ENCODE results near the gene TOGARAM2. TPM values are rescaled to one million over a fixed set of nuclear protein-coding genes. Genes with fewer than 3 reads are reported as not detected.

The TOGARAM2 gene
- total and polyA plus RNA-seq, 10 of the 15 experiments (the other 5 are each of a cell fraction or from before 2014, with no cell fraction given), result 0.01 to 0.06 (median 0.03) TPM; not detected in 7

GRCh38 chr2:29074411-29074810 is 93.3 kb downstream of the TOGARAM2 start, which contains the start of gene PCARE:
Gene PCARE (minus strand): TSS chr2:29074523. CDS start chr2:29074261, 262 bp downstream.
- CTCF ChIA-PET, result interaction anchor here (0.7 kb wide), 1 partner anchor 620 kb away, joined by 3 read pairs; no protein-coding TSS in a partner anchor
- WGBS (ENCODE audit: insufficient coverage, insufficient replicate concordance, low lambda C conversion rate, missing lambda C conversion rate), result 83% methylated on average over 8 of the region's 8 CpGs
- no peaks in the 10 kb centered on the region for H4K20me1 ChIP-seq (ENCODE audit: control insufficient read depth, insufficient read depth)
- ATAC-seq, result no peak
- H3K9ac ChIP-seq (ENCODE audit: control insufficient read depth, insufficient read depth, low read length), result no peak within 1 kb of the TSS
- no peak within 1 kb of the TSS for H3K4me3 ChIP-seq
- in situ Hi-C loops (cut with MboI) (no loop called here), intact Hi-C loops (cut with micrococcal nuclease; ENCODE audit: unreplicated experiment) (loop anchor here (5.0 kb wide), 1 partner anchor 38 kb away; no protein-coding TSS in a partner anchor)
- no peaks in the 10 kb centered on the region for H3K79me2 ChIP-seq (ENCODE audit: control insufficient read depth, insufficient read depth, low read length)
- peak within 1 kb of the TSS; percentile 5; the same call in 1 of the 2 replicates for H2AFZ ChIP-seq (ENCODE audit: control insufficient read depth, low read depth, low read length)
- H3K4me2 ChIP-seq (ENCODE audit: control insufficient read depth, insufficient read depth), result peak within 1 kb of the TSS; percentile 18; the same call in 1 of the 2 replicates
- DNase-seq (ENCODE audit: low read depth, low spot score), result no peak
- SMC1A ChIA-PET (ENCODE audit: uncharacterized antibody, unreplicated experiment), result interaction anchor here (1.6 to 1.7 kb wide), 2 partner anchors 9 to 56 kb away, joined by 5 to 7 read pairs; no protein-coding TSS in a partner anchor
- FAIRE-seq, result no peak
- peaks cover 3% of the 10 kb centered on the region; the same call in 1 of the 2 replicates for H3K4me1 ChIP-seq (ENCODE audit: control insufficient read depth, insufficient read depth, low read length)
- TF ChIP-seq NR2C2 (IDR thresholded peaks at IDR 0.05; ENCODE audit: borderline replicate concordance, control insufficient read depth, insufficient read length, low read depth) (no peak), CTCF (IDR thresholded peaks at IDR 0.05 in 2 of 3, conservative IDR thresholded peaks at IDR 0.05 in 1 of 3; ENCODE audit: control insufficient read depth in 2 of 3, extremely low read depth in 1 of 3, insufficient read depth in 1 of 3, low read depth in 3 of 3, low read length in 3 of 3) (no peak), RELA (IDR thresholded peaks at IDR 0.05; ENCODE audit: borderline replicate concordance, partially characterized antibody) (no peak), GATAD2B (conservative IDR thresholded peaks at IDR 0.05; ENCODE audit: low read depth) (no peak), ZBED1 (IDR thresholded peaks at IDR 0.05; ENCODE audit: borderline replicate concordance) (no peak), BCL11A (IDR thresholded peaks at IDR 0.05; ENCODE audit: low read depth, low read length) (no peak), CBFB (IDR thresholded peaks at IDR 0.05; ENCODE audit: low read depth) (no peak), NKRF (conservative IDR thresholded peaks at IDR 0.05) (no peak)
- TF ChIP-seq, protein P1, sequence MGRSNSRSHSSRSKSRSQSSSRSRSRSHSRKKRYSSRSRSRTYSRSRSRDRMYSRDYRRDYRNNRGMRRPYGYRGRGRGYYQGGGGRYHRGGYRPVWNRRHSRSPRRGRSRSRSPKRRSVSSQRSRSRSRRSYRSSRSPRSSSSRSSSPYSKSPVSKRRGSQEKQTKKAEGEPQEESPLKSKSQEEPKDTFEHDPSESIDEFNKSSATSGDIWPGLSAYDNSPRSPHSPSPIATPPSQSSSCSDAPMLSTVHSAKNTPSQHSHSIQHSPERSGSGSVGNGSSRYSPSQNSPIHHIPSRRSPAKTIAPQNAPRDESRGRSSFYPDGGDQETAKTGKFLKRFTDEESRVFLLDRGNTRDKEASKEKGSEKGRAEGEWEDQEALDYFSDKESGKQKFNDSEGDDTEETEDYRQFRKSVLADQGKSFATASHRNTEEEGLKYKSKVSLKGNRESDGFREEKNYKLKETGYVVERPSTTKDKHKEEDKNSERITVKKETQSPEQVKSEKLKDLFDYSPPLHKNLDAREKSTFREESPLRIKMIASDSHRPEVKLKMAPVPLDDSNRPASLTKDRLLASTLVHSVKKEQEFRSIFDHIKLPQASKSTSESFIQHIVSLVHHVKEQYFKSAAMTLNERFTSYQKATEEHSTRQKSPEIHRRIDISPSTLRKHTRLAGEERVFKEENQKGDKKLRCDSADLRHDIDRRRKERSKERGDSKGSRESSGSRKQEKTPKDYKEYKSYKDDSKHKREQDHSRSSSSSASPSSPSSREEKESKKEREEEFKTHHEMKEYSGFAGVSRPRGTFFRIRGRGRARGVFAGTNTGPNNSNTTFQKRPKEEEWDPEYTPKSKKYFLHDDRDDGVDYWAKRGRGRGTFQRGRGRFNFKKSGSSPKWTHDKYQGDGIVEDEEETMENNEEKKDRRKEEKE (IDR thresholded peaks at IDR 0.05), result no peak
- RAD21 ChIA-PET (ENCODE audit: unreplicated experiment), result interaction anchor here (1.3 kb wide), 1 partner anchor 9 kb away, joined by 4 read pairs; no protein-coding TSS in a partner anchor
- H3K27ac ChIP-seq (ENCODE audit: control insufficient read depth, insufficient read depth), result no peak within 1 kb of the TSS
- no peaks in the 10 kb centered on the region for H3K36me3 ChIP-seq (ENCODE audit: control insufficient read depth in 2 of 2, insufficient read depth in 2 of 2, low read length in 1 of 2)
- peaks cover 2% of the 10 kb centered on the region; the same call in 1 of the 3 replicates for H3K9me3 ChIP-seq (replicated peaks; ENCODE audit: control insufficient read depth, insufficient read depth, low read length)
- H3K27me3 ChIP-seq (replicated peaks in 1 of 2; ENCODE audit: control insufficient read depth in 2 of 2, insufficient read depth in 2 of 2, low read length in 1 of 2), result no peaks in the 10 kb centered on the region
- POLR2A ChIA-PET, result no interaction called here
- no TSS peak for BruUV-seq (replicated peaks)
